ENCODE results near the gene AOC1.
"Not testable (repeated sequence)": the region's sequence is repeated elsewhere in the genome, so short reads cannot be mapped to it uniquely, and the experiment has no call there.

Gene AOC1

GRCh38 chr7:150852371-150852905 lies at the start of gene AOC1:
Gene AOC1, plus strand, starts transcription at chr7:150852517. Its CDS starts 3,954 bp downstream, at chr7:150856471.
- no peak for DNase-seq (ENCODE audit: low read depth in 2 of 2)

- no peak for DNase-seq (ENCODE audit: low read depth in 2 of 2)
Measured at GRCh38 chr7:150803161-150803860, 49.0 kb upstream of the AOC1 start.

- no peak for DNase-seq (ENCODE audit: low read depth in 2 of 2)
Measured at GRCh38 chr7:150804802-150805201, 47.5 kb upstream of the AOC1 start.

- DNase-seq (ENCODE audit: low read depth in 2 of 2), result no peak
Measured at GRCh38 chr7:150805864-150806263, 46.5 kb upstream of the AOC1 start.

- DNase-seq (ENCODE audit: low read depth in 2 of 2), result no peak
Measured at GRCh38 chr7:150806454-150806853, 45.9 kb upstream of the AOC1 start.

- no peak for DNase-seq (ENCODE audit: low read depth in 2 of 2)
Measured at GRCh38 chr7:150806863-150807262, 45.5 kb upstream of the AOC1 start.

- DNase-seq (ENCODE audit: low read depth in 2 of 2), result not testable (repeated sequence)
Measured at GRCh38 chr7:150807616-150808438, 44.5 kb upstream of the AOC1 start.

- no peak for DNase-seq (ENCODE audit: low read depth in 2 of 2)
Measured at GRCh38 chr7:150814328-150815001, 37.9 kb upstream of the AOC1 start.

GRCh38 chr7:150818971-150819370 lies 33.3 kb upstream of the AOC1 start:
- no peak for DNase-seq (ENCODE audit: low read depth in 2 of 2)

GRCh38 chr7:150820148-150820547 lies 32.2 kb upstream of the AOC1 start:
- no peak for DNase-seq (ENCODE audit: low read depth in 2 of 2)

GRCh38 chr7:150820578-150821198 lies 31.6 kb upstream of the AOC1 start:
- no peak for DNase-seq (ENCODE audit: low read depth in 2 of 2)

- DNase-seq (ENCODE audit: low read depth in 2 of 2), result no peak
Measured at GRCh38 chr7:150823043-150823442, 29.3 kb upstream of the AOC1 start.

GRCh38 chr7:150823484-150824126 lies 28.7 kb upstream of the AOC1 start:
- DNase-seq (ENCODE audit: low read depth in 2 of 2), result no peak

GRCh38 chr7:150824379-150825177 lies 27.7 kb upstream of the AOC1 start:
- no peak for DNase-seq (ENCODE audit: low read depth in 2 of 2)

- no peak for DNase-seq (ENCODE audit: low read depth in 2 of 2)
Measured at GRCh38 chr7:150826061-150826849, 26.1 kb upstream of the AOC1 start.

GRCh38 chr7:150828384-150828783 lies 23.9 kb upstream of the AOC1 start:
- DNase-seq (ENCODE audit: low read depth in 2 of 2), result no peak

GRCh38 chr7:150829426-150829825 lies 22.9 kb upstream of the AOC1 start:
- DNase-seq (ENCODE audit: low read depth in 2 of 2), result no peak

GRCh38 chr7:150830937-150831336 lies 21.4 kb upstream of the AOC1 start:
- no peak for DNase-seq (ENCODE audit: low read depth in 2 of 2)

- DNase-seq (ENCODE audit: low read depth in 2 of 2), result no peak
Measured at GRCh38 chr7:150831851-150832250, 20.5 kb upstream of the AOC1 start.

- no peak for DNase-seq (ENCODE audit: low read depth in 2 of 2)
Measured at GRCh38 chr7:150835019-150835418, 17.3 kb upstream of the AOC1 start.

All from fibroblast of skin of left quadriceps (primary cell).